Measurements from ENCODE around the gene ELMO2. TPM values are rescaled to one million over a fixed set of nuclear protein-coding genes. Genes with fewer than 3 reads are reported as not detected.

The ELMO2 gene
- total RNA-seq, 4 donors from 2014 or later, result 37.4 to 46.7 (median 40.7) TPM

DNA sequence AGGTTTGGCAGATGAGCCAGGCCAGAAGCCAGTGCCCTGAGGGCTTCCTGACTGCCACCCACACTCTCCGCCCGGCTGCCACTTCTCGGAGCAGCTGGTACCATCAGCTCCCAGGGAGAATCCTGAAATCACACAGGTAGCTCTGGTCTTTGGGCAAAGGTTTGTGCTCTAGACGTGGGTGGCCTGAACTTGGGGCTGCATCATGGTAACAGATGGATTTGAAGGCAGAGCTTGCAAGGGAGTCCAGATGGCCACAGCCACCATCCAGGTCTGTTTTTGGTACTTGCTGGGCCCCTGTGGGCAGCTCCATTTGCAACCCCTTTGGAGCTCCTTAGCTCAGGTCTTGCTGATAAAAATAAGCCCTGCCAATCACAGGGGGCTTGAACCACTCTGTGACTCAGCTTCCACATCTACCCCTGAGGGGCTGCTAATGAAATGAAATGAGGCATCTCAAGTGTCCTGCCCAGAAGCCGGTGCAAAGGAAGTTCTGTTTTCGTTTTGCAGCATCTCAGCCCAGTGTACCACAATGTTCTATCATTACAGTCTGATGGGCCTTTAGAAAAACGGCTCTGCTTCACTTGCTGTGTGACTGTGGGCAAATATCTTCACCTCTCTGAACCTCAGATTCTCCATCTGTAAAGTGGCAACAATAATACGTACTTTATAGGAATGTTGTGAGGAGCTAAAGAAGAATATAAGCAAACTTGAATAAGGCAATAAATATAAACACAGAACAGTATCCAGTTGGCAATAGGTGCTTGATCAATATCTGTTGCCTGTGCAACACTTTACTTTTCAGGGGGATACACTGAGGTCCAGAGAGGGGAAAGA, 73.0 kb downstream of the ELMO2 start:
- TF ChIP-seq POLR2A (IDR thresholded peaks at IDR 0.05), result no peak
- TF ChIP-seq, protein P1, sequence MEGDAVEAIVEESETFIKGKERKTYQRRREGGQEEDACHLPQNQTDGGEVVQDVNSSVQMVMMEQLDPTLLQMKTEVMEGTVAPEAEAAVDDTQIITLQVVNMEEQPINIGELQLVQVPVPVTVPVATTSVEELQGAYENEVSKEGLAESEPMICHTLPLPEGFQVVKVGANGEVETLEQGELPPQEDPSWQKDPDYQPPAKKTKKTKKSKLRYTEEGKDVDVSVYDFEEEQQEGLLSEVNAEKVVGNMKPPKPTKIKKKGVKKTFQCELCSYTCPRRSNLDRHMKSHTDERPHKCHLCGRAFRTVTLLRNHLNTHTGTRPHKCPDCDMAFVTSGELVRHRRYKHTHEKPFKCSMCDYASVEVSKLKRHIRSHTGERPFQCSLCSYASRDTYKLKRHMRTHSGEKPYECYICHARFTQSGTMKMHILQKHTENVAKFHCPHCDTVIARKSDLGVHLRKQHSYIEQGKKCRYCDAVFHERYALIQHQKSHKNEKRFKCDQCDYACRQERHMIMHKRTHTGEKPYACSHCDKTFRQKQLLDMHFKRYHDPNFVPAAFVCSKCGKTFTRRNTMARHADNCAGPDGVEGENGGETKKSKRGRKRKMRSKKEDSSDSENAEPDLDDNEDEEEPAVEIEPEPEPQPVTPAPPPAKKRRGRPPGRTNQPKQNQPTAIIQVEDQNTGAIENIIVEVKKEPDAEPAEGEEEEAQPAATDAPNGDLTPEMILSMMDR (IDR thresholded peaks at IDR 0.05), result no peak
- no peak overlapping the region for H3K4me3 ChIP-seq (ENCODE audit: low read depth, poor library complexity, severe bottlenecking)
- WGBS, 2 donors, result 46 to 54% methylated on average over 8 of the region's 8 CpGs
- intact Hi-C loops (cut with DNase I; ENCODE audit: low total_unique reads), result no loop called here
- DNase-seq (ENCODE audit: low spot score in 2 of 2), result no peak

DNA sequence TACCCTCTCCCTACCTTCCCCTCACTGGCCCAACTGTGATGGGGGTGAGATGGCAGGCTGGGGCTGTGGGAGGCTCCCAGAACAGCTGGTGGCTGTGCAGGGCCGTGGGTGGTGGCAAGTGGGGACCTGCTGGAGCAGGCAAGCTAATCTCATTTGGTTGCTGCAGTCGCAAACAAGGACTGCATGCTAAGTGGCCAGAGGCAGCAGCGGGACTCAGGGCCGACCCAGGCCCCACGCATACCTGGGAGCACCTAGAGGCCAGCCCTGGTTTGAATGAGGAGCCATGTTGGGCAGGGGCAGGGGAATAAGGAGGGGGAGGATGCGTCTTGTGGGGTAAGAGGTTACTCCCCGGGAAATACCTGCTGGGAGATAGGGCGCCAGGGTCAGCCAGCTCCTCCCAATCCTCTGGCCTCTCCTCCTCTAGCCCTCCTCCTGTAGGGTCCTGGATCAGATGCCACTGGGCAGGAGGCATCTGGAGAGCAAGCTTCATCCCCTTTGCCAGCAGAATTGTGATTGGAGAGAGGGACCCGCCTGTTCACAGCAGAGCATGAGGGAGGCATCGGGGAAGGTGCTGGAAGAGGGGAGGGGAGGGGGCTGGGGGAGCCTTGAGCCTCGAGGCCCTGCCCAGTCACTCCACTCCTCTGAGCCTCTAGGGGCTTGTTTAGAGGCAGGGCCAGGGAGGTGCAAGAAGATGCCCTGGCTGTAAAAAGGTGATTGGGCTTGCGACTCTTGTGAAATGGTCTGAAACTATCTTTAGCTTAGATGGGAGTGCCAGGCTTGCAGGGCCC, 73.8 kb downstream of the ELMO2 start:
- intact Hi-C loops (cut with DNase I; ENCODE audit: low total_unique reads), result no loop called here
- TF ChIP-seq, protein P1 (IDR thresholded peaks at IDR 0.05), result no peak
- no peak for TF ChIP-seq POLR2A (IDR thresholded peaks at IDR 0.05)
- WGBS, 2 donors, result 39 to 50% methylated on average over 11 to 12 of the region's 12 CpGs
- no peak overlapping the region for H3K4me3 ChIP-seq (ENCODE audit: low read depth, poor library complexity, severe bottlenecking)
- DNase-seq (ENCODE audit: low spot score in 2 of 2), result no peak

DNA sequence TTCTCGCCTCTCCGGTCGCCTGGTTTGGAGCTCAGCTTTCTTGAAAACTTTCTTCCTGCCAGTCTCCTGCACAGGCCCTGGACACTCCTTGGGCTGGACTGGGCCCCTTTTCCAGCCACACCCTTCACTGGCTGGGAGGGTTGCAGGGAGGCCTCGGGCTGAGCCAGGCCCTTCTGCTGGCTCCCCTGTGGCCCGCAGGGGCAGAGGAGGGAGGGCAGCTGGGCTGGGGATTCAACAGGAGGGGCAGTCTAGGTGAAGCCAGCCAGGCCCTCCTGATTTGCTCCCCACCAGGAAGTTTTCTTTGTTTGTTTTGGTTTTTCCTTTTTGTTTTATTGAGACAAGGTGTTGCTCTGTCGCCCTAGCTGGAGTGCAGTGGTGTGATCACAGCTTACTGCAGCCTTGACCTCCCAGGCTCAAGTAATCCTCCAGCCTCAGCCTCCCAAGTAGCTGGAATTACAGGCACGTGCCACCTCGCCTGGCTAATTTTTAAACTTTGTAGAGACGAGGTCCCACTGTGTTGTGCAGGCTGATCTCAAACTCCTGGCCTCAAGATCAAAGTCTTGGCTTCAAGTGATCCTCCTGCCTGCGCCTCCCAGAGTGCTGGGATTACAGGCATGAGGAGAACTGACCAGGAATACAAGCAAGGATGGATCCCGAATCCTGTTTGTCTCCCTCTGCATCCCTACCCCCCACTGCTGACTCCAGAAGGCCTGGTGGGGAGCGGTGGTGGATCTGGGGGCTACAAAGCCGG, 74.6 kb downstream of the ELMO2 start:
- no peak for DNase-seq (ENCODE audit: low spot score in 2 of 2)
- no peak overlapping the region for H3K4me3 ChIP-seq (ENCODE audit: low read depth, poor library complexity, severe bottlenecking)
- no peak for TF ChIP-seq POLR2A (IDR thresholded peaks at IDR 0.05)
- TF ChIP-seq, protein P1 (IDR thresholded peaks at IDR 0.05), result no peak
- 53 to 63% methylated on average over 13 of the region's 13 CpGs for WGBS, 2 donors
- intact Hi-C loops (cut with DNase I; ENCODE audit: low total_unique reads), result no loop called here

DNA sequence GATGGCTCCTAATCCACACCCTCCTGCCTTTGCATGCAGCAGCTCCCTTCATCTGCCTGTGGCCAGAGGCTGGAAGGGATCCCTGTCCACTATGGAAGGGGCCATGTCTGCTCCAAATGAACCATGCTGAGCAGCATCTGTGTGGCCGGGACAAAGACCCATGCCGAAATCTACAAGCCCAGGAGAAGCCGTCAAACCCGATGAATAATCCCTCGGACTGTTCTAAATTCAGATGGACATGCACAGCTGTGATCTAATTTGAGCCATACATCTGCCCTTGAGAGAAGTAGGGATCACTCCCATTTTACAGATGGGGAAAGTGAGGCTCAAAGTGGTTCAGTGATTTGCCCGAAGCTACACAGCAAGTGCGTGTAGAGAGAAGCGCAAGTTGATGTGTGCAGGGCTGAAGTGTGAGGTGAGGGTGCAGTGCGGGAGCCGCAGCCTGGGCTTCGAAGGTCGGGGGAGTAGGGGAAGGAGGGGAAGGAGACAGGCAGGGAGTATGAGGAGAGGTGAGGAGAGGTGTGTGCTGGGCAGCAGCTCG, 75.5 kb downstream of the ELMO2 start:
- H3K4me3 ChIP-seq (ENCODE audit: low read depth, poor library complexity, severe bottlenecking), result no peak overlapping the region
- WGBS, 2 donors, result 80 to 86% methylated on average over 13 of the region's 13 CpGs
- no peak for DNase-seq (ENCODE audit: low spot score in 2 of 2)
- intact Hi-C loops (cut with DNase I; ENCODE audit: low total_unique reads), result no loop called here
- TF ChIP-seq, protein P1 (IDR thresholded peaks at IDR 0.05), result peak in 1 of 3 donors; percentile 31
- no peak for TF ChIP-seq POLR2A (IDR thresholded peaks at IDR 0.05)

DNA sequence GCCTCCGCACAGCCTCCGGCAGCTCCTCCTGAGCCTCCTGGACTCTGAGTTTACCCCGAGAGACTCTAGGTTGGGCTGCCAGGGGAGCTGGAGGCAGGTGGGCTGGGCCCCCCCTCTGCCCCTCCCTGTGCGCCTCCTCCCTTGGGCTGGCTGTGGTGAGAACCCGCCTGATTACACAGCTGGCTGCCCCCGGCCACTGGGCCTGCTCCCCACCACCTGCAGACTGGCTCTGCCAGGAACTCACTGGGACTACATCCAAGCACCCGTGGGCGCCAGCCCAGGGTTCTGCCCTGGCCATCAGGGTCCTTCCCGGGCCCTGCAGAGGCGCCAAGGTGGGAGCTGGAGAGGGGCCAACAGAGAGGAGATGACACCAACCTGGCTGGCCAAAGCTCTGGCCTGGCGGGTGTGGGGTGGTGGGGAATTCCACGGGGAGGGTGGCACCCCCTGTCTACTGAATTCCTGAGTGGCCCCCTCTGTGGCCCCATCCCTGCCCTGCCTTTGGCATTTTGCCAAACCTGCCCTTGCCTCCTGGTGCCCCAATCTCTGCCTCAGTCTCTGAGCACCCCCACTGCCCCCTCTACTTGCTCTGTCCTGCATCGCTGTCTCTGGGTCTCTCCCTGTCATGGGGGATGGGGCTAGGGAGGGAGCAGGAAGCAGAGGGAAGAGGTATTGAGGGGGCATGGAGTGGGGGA, 76.2 kb downstream of the ELMO2 start:
- intact Hi-C loops (cut with DNase I; ENCODE audit: low total_unique reads), result no loop called here
- no peak for DNase-seq (ENCODE audit: low spot score in 2 of 2)
- H3K4me3 ChIP-seq (ENCODE audit: low read depth, poor library complexity, severe bottlenecking), result no peak overlapping the region
- WGBS, 2 donors, result 29 to 39% methylated on average over 10 to 11 of the region's 13 CpGs
- TF ChIP-seq POLR2A (IDR thresholded peaks at IDR 0.05), result no peak
- TF ChIP-seq, protein P1 (IDR thresholded peaks at IDR 0.05), result no peak

Measured in lower leg skin (tissue), 4 donors.